K562 (cell line): ENCODE results near the gene EXOC6. TPM values are rescaled to one million over a fixed set of nuclear protein-coding genes. Genes with fewer than 3 reads are reported as not detected.

Experiments
- BRD4 ChIP-seq: fragments of 200-600 bp; sonication (generic); IDR thresholded peaks from 2 replicates; pipeline ENCODE4 v1.6.1; 2017; ENCODE audit warnings: inconsistent platforms
- CREB1 ChIP-seq, 2 experiments: sonication (generic) in 1 of 2; formaldehyde crosslinking in 1 of 2; IDR thresholded peaks; 2 replicates each; pipeline versions ENCODE4 v1.6.1 to v1.8.0; 2012 to 2022; ENCODE audit warnings: inconsistent platforms in 1 of 2, mild to moderate bottlenecking in 1 of 2, missing genetic modification reagents in 1 of 2, moderate library complexity in 1 of 2
- ETS2 ChIP-seq: IDR thresholded peaks from 2 replicates; pipeline ENCODE4 v1.6.1; 2016; ENCODE audit warnings: borderline replicate concordance, missing genetic modification characterization, mild to moderate bottlenecking, moderate library complexity, missing compliant biosample characterization; ENCODE audit not compliant: poor library complexity, severe bottlenecking
- FOXK1 ChIP-seq: sonication (generic); formaldehyde crosslinking; IDR thresholded peaks from 2 replicates; pipeline ENCODE4 v1.8.0; 2022; ENCODE audit warnings: missing genetic modification reagents, mild to moderate bottlenecking, borderline replicate concordance
- GATAD2B ChIP-seq: fragments of 450-650 bp; IDR thresholded peaks from 2 replicates; pipeline ENCODE4 v1.6.1; 2017; ENCODE audit warnings: mild to moderate bottlenecking, borderline replicate concordance
- GTF2E2 ChIP-seq: fragments of 200-800 bp; sonication (Bioruptor generic); IDR thresholded peaks from 2 replicates; pipeline ENCODE4 v1.6.1; 2016; ENCODE audit warnings: missing genetic modification characterization, missing compliant biosample characterization
- JUND ChIP-seq, 2 experiments: IDR thresholded peaks; 2 replicates in 1 of 2; 3 replicates in 1 of 2; pipeline ENCODE4 v1.6.1; 2011; ENCODE audit warnings: borderline replicate concordance in 2 of 2, low read depth in 2 of 2, low read length in 2 of 2, improper control_type of control experiment in 1 of 2, missing biosample characterization in 1 of 2, missing genetic modification characterization in 1 of 2, missing genetic modification reagents in 1 of 2
- MCM2 ChIP-seq: fragments of 450-650 bp; IDR thresholded peaks from 2 replicates; pipeline ENCODE4 v1.6.1; 2017; ENCODE audit warnings: low read depth, mild to moderate bottlenecking
- NFIC ChIP-seq: fragments of 450-650 bp; IDR thresholded peaks from 2 replicates; pipeline ENCODE4 v1.6.1; 2017; ENCODE audit warnings: mild to moderate bottlenecking, inconsistent platforms
- NR2F6 ChIP-seq: fragments of 450-650 bp; formaldehyde crosslinking; IDR thresholded peaks from 2 replicates; pipeline ENCODE4 v1.4.0; 2020; ENCODE audit warnings: mild to moderate bottlenecking
- NR4A1 ChIP-seq, 2 experiments: fragments of 250-450 bp in 1 of 2; fragments of 450-650 bp in 1 of 2; sonication (Bioruptor Pico) in 1 of 2; IDR thresholded peaks; 2 replicates each; pipeline versions ENCODE4 v1.4.0 to v1.6.1; 2016 to 2020; ENCODE audit warnings: mild to moderate bottlenecking in 2 of 2, missing compliant biosample characterization in 1 of 2, missing genetic modification characterization in 1 of 2, moderate library complexity in 1 of 2
- RUNX1 ChIP-seq: sonication (generic); IDR thresholded peaks from 2 replicates; pipeline ENCODE4 v1.6.1; 2016; ENCODE audit warnings: antibody characterized with exemption, low read depth
- SMAD3 ChIP-seq: fragments of 450-650 bp; formaldehyde crosslinking; conservative IDR thresholded peaks from 2 replicates; pipeline ENCODE4 v1.4.0; 2020; ENCODE audit warnings: mild to moderate bottlenecking
- SNRNP70 ChIP-seq: fragments of 200-400 bp; formaldehyde crosslinking; optimal IDR thresholded peaks from 2 replicates; pipeline ENCODE3; 2017; ENCODE audit warnings: low read depth, low read length
- SREBF2 ChIP-seq: sonication (generic); formaldehyde crosslinking; IDR thresholded peaks from 2 replicates; pipeline ENCODE4 v1.4.0; 2020; ENCODE audit warnings: mild to moderate bottlenecking, missing genetic modification reagents
- SRSF1 ChIP-seq: fragments of 200-400 bp; formaldehyde crosslinking; IDR thresholded peaks from 2 replicates; pipeline ENCODE4 v1.6.1; 2017; ENCODE audit warnings: mild to moderate bottlenecking, low read depth, low read length, moderate library complexity
- THAP7 ChIP-seq: fragments of 250-450 bp; sonication (Bioruptor Pico); IDR thresholded peaks from 2 replicates; pipeline ENCODE4 v1.5.0; 2021
- ZNF24 ChIP-seq: fragments of 450-650 bp; IDR thresholded peaks from 2 replicates; pipeline ENCODE4 v1.6.1; 2016
- ZNF280A ChIP-seq: fragments of 450-650 bp; IDR thresholded peaks from 2 replicates; pipeline ENCODE4 v1.6.1; 2018; ENCODE audit warnings: mild to moderate bottlenecking, low read depth; ENCODE audit not compliant: partially characterized antibody
- ZNF280B ChIP-seq: fragments of 250-450 bp; sonication (Bioruptor Pico); IDR thresholded peaks from 2 replicates; pipeline ENCODE4 v1.5.1; 2021; ENCODE audit warnings: mild to moderate bottlenecking
- ZNF282 ChIP-seq: sonication (generic); formaldehyde crosslinking; IDR thresholded peaks from 2 replicates; pipeline ENCODE4 v1.8.1; 2023; ENCODE audit warnings: missing genetic modification reagents
- ZNF449 ChIP-seq: fragments of 250-450 bp; sonication (Bioruptor Pico); IDR thresholded peaks from 2 replicates; pipeline ENCODE4 v1.8.0; 2022; ENCODE audit warnings: moderate library complexity, mild to moderate bottlenecking, inconsistent platforms
- ZNF707 ChIP-seq: fragments of 250-450 bp; sonication (Bioruptor Pico); conservative IDR thresholded peaks from 2 replicates; pipeline ENCODE4 v1.8.0; 2022; ENCODE audit warnings: inconsistent platforms, mild to moderate bottlenecking, moderate library complexity
- ZNF77 ChIP-seq: fragments of 250-450 bp; sonication (Bioruptor Pico); IDR thresholded peaks from 2 replicates; pipeline ENCODE4 v1.5.0; 2020
- ZNF778 ChIP-seq: fragments of 450-650 bp; formaldehyde crosslinking; IDR thresholded peaks from 2 replicates; pipeline ENCODE4 v1.4.0; 2020; ENCODE audit warnings: mild to moderate bottlenecking, moderate library complexity
- polyA plus RNA-seq, 8 experiments: library from polyadenylated mRNA; depleted of rRNA in 4 of 8; stranded (reverse) in 5 of 8; unstranded in 3 of 8; fragments of >200 nt; fragmentation: Nextera tagmentation in 2 of 8; fragmentation: Illumina TruSeq in 1 of 8; extraction: Ambion mirVana in 2 of 8; extraction: Trizol in 1 of 8; gene quantifications; 2 replicates each; pipeline versions ENCODE4 v1.2.1 to v1.2.3, GENCODE V29; 2011 to 2014; ENCODE audit warnings: inconsistent platforms in 1 of 8, missing spikeins in 1 of 8
- total RNA-seq, 7 experiments: library from RNA; depleted of rRNA in 6 of 7; stranded (reverse); fragments of >200 nt in 6 of 7; fragmentation: Illumina TruSeq in 2 of 7; extraction: Trizol in 2 of 7; gene quantifications; 2 replicates each; pipeline versions ENCODE4 v1.2.1 to v1.2.3, GENCODE V29; 2011 to 2021; ENCODE audit warnings: low replicate concordance in 1 of 7

EXOC6 gene
- total and polyA plus RNA-seq, 9 of the 15 experiments (the other 6 are each of a cell fraction or from before 2014, with no cell fraction given), result 13.9 to 42.8 (median 24.9) TPM

GRCh38 chr10:92822060-92822634, 26.2 kb upstream of the EXOC6 start (continued):
- no peak for TF ChIP-seq ZNF449
- no peak for TF ChIP-seq ZNF778 (CRISPR knock-in tag)
- TF ChIP-seq SNRNP70, result no peak
- TF ChIP-seq NFIC, result peak; percentile 13; the same call in 1 of the 2 replicates
- TF ChIP-seq JUND (IDR thresholded peaks at IDR 0.05; ENCODE audit: borderline replicate concordance, low read depth, low read length), result peak; percentile 68; the same call in 1 of the 2 replicates
- TF ChIP-seq JUND (tag; IDR thresholded peaks at IDR 0.05; ENCODE audit: borderline replicate concordance, low read depth, low read length), result peak; percentile 76; the same call in 2 of the 3 replicates
- TF ChIP-seq ZNF280B, result no peak
- TF ChIP-seq NR2F6 (CRISPR knock-in tag), result no peak
- no peak for TF ChIP-seq THAP7
- TF ChIP-seq FOXK1 (CRISPR knock-in tag), result no peak
- no peak for TF ChIP-seq SMAD3 (CRISPR knock-in tag)
- no peak for TF ChIP-seq CREB1 (IDR thresholded peaks at IDR 0.05)
- no peak for TF ChIP-seq CREB1 (CRISPR knock-in tag; IDR thresholded peaks at IDR 0.05)
- TF ChIP-seq BRD4, result no peak
- TF ChIP-seq GTF2E2 (tag), result no peak
- TF ChIP-seq SREBF2, result no peak
- no peak for TF ChIP-seq ZNF280A
- TF ChIP-seq ZNF77 (CRISPR knock-in tag), result no peak
- TF ChIP-seq ETS2, result no peak
- no peak for TF ChIP-seq RUNX1
- TF ChIP-seq NR4A1 (CRISPR knock-in tag; IDR thresholded peaks at IDR 0.05), result no peak
- no peak for TF ChIP-seq NR4A1 (tag; IDR thresholded peaks at IDR 0.05)
- TF ChIP-seq SRSF1, result no peak
- no peak for TF ChIP-seq ZNF707 (CRISPR knock-in tag)
- no peak for TF ChIP-seq ZNF282 (CRISPR knock-in tag)
- TF ChIP-seq ZNF24, result no peak
- TF ChIP-seq GATAD2B, result 0 out of 2 replicates have a peak, but pooled peaks have one; percentile 68
- TF ChIP-seq MCM2, result no peak
